Measurements from ENCODE around the gene ACAP2. TPM values are rescaled to one million over a fixed set of nuclear protein-coding genes. Genes with fewer than 3 reads are reported as not detected.
"Not testable (repeated sequence)": the region's sequence is repeated elsewhere in the genome, so short reads cannot be mapped to it uniquely, and the experiment has no call there.

Gene ACAP2
- total RNA-seq, 4 donors from 2014 or later: 31.8 to 85.8 (median 43.9) TPM

DNA sequence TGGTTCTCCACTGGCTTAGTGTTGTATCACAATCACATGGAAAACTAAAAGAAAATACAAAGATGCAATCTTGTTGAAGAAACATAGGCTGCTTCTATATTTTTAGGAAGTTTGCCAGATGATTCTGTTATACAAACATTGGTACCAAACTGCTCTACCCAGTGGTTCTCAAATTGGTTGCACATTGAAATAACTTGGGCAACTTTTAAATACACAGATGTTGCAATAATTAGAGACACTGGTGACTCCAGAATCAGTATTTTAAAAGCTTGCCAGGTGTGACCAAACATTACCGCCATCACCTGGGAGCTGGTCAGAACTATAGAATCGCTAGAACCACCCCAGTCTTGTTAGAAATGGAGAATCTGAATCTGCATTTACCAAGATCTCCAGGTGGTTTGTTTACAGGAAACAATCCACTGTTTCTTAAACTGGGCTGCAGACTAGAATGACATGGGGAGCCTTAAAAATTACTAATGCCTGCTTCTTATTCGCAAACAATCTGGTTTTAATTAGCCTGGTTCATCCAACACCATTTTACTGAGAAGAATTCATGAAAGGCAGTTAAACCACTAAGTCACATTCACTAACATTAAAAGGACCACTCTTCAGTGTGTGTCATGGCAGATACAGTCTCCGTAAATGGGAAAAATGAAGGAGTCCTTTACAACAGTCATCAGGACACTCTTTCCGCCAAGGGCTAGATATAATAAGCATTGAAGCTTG lies 76.5 kb downstream of the ACAP2 start:
- Histone ChIP-seq H3K27ac (replicated peaks in 1 of 4) (no peak overlapping the region), H3K4me1 (no peaks in the 10 kb centered on the region), H3K27me3 (no peaks in the 10 kb centered on the region), H3K9me3 (no peaks in the 10 kb centered on the region), H3K36me3 (peaks cover 3 to 20% (median 9%) of the 10 kb centered on the region in 4 donors), H3K4me3 (no peak overlapping the region)
- WGBS: 98% methylated on average over 5 of the region's 5 CpGs
- DNase-seq (ENCODE audit: extremely low spot score): no peak
- TF ChIP-seq POLR2AphosphoS5 (IDR thresholded peaks at IDR 0.05) (no peak), EP300 (IDR thresholded peaks at IDR 0.05) (no peak), POLR2A (IDR thresholded peaks at IDR 0.05; ENCODE audit: low read depth) (no peak)
- TF ChIP-seq, protein P1, sequence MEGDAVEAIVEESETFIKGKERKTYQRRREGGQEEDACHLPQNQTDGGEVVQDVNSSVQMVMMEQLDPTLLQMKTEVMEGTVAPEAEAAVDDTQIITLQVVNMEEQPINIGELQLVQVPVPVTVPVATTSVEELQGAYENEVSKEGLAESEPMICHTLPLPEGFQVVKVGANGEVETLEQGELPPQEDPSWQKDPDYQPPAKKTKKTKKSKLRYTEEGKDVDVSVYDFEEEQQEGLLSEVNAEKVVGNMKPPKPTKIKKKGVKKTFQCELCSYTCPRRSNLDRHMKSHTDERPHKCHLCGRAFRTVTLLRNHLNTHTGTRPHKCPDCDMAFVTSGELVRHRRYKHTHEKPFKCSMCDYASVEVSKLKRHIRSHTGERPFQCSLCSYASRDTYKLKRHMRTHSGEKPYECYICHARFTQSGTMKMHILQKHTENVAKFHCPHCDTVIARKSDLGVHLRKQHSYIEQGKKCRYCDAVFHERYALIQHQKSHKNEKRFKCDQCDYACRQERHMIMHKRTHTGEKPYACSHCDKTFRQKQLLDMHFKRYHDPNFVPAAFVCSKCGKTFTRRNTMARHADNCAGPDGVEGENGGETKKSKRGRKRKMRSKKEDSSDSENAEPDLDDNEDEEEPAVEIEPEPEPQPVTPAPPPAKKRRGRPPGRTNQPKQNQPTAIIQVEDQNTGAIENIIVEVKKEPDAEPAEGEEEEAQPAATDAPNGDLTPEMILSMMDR (IDR thresholded peaks at IDR 0.05): no peak
- intact Hi-C loops (cut with DNase I): no loop called here

DNA sequence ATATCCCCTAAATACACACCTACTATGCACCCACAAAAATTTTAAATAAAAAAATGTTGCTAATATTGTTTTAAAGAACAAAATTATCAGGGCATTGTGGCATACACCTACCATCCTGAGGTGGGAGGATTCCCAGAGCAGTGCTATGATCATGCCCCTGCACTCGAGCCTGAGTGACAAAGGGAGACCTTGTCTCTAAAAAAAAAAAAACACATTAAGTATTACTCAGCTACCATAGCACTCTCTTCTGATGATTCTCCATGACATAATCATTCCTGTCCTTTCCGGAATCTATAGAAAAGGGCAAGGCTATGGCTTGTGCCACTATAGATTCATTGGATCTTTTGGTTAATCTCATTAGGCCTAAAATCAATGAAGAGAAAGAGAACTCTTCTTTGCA lies 77.4 kb downstream of the ACAP2 start:
- no peaks in the 10 kb centered on the region for H3K27me3 ChIP-seq
- intact Hi-C loops (cut with DNase I): no loop called here
- no peak for DNase-seq (ENCODE audit: extremely low spot score)
- WGBS: 97% methylated on average over 2 of the region's 2 CpGs
- no peak overlapping the region for H3K27ac ChIP-seq (replicated peaks in 1 of 4)
- peaks cover 2 to 19% (median 8%) of the 10 kb centered on the region in 4 donors for H3K36me3 ChIP-seq
- TF ChIP-seq POLR2A (IDR thresholded peaks at IDR 0.05; ENCODE audit: low read depth) (no peak), EP300 (IDR thresholded peaks at IDR 0.05) (no peak), POLR2AphosphoS5 (IDR thresholded peaks at IDR 0.05) (no peak)
- TF ChIP-seq, protein P1 (IDR thresholded peaks at IDR 0.05): no peak
- no peak overlapping the region for H3K4me3 ChIP-seq
- H3K9me3 ChIP-seq: no peaks in the 10 kb centered on the region
- H3K4me1 ChIP-seq: no peaks in the 10 kb centered on the region

DNA sequence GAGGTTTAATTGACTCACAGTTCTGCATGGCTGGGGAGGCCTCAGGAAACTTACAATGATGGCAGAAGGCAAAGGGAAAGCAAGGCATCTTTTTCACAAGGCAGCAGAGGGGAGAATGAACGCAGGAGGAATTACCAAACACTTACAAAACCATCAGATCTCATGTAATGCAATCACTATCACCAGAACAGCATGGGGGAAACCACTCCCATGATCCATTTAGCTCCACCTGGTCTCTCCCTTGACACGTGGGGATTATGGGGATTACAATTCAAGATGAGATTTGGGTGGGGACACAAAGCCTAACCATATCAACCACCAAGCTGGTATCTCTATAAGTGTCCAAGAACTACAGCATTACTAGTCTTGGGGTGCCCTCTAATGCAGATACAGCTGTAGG lies 85.0 kb downstream of the ACAP2 start:
- DNase-seq (ENCODE audit: extremely low spot score); H3K27me3 ChIP-seq; H3K9me3 ChIP-seq; H3K36me3 ChIP-seq; intact Hi-C loops (cut with DNase I); H3K27ac ChIP-seq (replicated peaks in 1 of 4); H3K4me3 ChIP-seq: not testable (repeated sequence)
- H3K4me1 ChIP-seq: peaks cover 9 to 22% (median 17%) of the 10 kb centered on the region in 4 donors
- WGBS: 79% methylated on average over 2 of the region's 2 CpGs

DNA sequence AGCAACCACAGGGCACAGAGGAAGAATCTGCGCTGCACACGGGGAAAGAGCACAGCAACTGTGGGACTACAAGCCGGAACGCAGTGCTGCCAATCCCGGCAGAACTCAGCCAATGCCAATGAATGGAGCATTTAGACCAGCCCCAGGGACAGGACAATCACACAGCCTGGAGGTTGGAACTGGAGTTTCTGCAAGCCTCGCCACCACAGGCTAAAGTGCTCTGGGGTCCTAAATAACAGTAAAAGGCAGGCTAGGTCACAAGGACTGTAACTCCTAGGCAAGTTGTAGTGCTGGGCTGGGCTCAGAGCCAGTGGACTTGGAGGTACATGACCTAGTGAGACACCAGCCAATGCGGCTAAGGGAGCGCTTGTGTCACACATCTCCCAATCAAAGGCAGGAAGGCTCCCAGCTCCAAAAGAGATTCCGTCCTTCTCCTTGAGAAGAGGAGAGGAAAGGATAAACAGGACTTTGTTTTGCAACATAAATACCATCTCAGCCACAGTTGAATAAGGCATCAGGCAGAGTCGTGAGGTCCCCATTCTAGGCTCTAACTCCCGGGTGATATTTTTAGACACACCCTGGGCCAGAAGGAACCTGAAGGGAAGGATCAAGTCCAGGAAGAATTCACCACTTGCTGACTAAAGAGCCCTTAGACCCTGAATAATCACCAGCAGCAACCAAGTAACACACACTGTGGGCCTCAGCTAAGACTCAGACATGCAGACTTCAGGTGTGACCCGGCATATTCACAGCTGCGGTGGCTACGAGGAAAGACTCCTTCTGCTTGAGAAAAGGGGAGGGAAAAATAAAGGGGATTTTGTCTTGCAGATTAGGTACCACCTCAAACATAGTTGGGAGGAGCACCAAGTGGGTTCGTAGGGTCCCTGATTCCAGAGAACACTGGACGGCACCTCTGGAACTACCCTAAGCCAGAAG lies 86.4 kb downstream of the ACAP2 start:
- Histone ChIP-seq H3K27ac (replicated peaks in 1 of 4) (no peak overlapping the region), H3K4me1 (peaks cover 9 to 22% (median 17%) of the 10 kb centered on the region in 4 donors), H3K27me3 (no peaks in the 10 kb centered on the region), H3K9me3 (no peaks in the 10 kb centered on the region), H3K4me3 (no peak overlapping the region), H3K36me3 (peaks cover 0 to 8% (median 0%) of the 10 kb centered on the region in 4 donors)
- no peak for DNase-seq (ENCODE audit: extremely low spot score)
- intact Hi-C loops (cut with DNase I): no loop called here
- TF ChIP-seq EP300 (IDR thresholded peaks at IDR 0.05): no peak
- no peak for TF ChIP-seq POLR2A (IDR thresholded peaks at IDR 0.05; ENCODE audit: low read depth)
- no peak for TF ChIP-seq POLR2AphosphoS5 (IDR thresholded peaks at IDR 0.05)
- TF ChIP-seq, protein P1 (IDR thresholded peaks at IDR 0.05): no peak
- WGBS: 84% methylated on average over 16 of the region's 16 CpGs

DNA sequence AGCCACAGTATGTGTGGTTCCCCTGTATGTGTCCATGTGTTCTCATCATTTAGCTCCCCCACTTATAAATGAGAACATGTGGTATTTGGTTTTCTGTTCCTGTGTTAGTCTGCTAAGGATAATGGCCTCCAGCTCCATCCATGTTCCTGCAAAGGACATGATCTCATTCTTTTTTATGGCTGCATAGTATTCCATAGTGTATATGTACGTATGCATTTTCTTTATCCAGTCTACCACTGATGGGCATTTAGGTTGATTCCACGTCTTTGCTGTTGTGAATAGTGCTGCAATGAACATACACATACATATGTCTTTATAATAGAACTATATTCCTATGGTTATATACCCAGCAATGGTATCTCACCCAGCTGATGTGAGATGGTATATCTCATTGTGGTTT lies 88.8 kb downstream of the ACAP2 start:
- H3K4me3 ChIP-seq; intact Hi-C loops (cut with DNase I); DNase-seq (ENCODE audit: extremely low spot score); H3K9me3 ChIP-seq; H3K27me3 ChIP-seq; H3K27ac ChIP-seq (replicated peaks in 1 of 4): not testable (repeated sequence)
- H3K36me3 ChIP-seq: peaks cover 0 to 11% (median 0%) of the 10 kb centered on the region in 4 donors
- WGBS: 50% methylated on average over 2 of the region's 2 CpGs
- H3K4me1 ChIP-seq: peaks cover 9 to 22% (median 17%) of the 10 kb centered on the region in 4 donors
